Glutamatergic neuron (in vitro differentiated cells): ENCODE data around the gene SDR39U1. TPM values are rescaled to one million over a fixed set of nuclear protein-coding genes. Genes with fewer than 3 reads are reported as not detected.

Experiments
- DNase-seq: peaks from one replicate; pipeline ENCODE4 v3.0.0; 2022
- H3K27ac Mint-ChIP-seq: one replicate; pipeline ENCODE4 v1.8.0; 2020; ENCODE audit warnings: mild to moderate bottlenecking, mixed read lengths, inconsistent platforms; ENCODE audit not compliant: unreplicated experiment
- H3K27me3 Mint-ChIP-seq: one replicate; pipeline ENCODE4 v1.8.0; 2020; ENCODE audit warnings: mild to moderate bottlenecking, moderate library complexity, mixed read lengths, inconsistent platforms; ENCODE audit not compliant: unreplicated experiment
- H3K36me3 Mint-ChIP-seq: one replicate; pipeline ENCODE4 v1.8.0; 2020; ENCODE audit warnings: mild to moderate bottlenecking, mixed read lengths, inconsistent platforms; ENCODE audit not compliant: unreplicated experiment
- H3K4me1 Mint-ChIP-seq: one replicate; pipeline ENCODE4 v1.8.0; 2020; ENCODE audit warnings: mild to moderate bottlenecking, low read depth, mixed read lengths, inconsistent platforms; ENCODE audit not compliant: unreplicated experiment
- H3K4me3 Mint-ChIP-seq: one replicate; pipeline ENCODE4 v1.8.0; 2020; ENCODE audit warnings: mild to moderate bottlenecking, mixed read lengths, inconsistent platforms; ENCODE audit not compliant: unreplicated experiment
- H3K9me3 Mint-ChIP-seq: one replicate; pipeline ENCODE4 v1.8.0; 2020; ENCODE audit warnings: mild to moderate bottlenecking, moderate library complexity, mixed read lengths, inconsistent platforms; ENCODE audit not compliant: unreplicated experiment
- CTCF ChIP-seq: fragments of 200-600 bp; sonication (generic); IDR thresholded peaks from one replicate; pipeline ENCODE4 v1.5.0; 2021; ENCODE audit not compliant: partially characterized antibody, unreplicated experiment
- total RNA-seq: library from RNA; stranded (reverse); fragmentation: NEBNext Ultra II Directional; extraction: Animal tissue kit (Norgen Biotek cat#: 25700); gene quantifications from one replicate; pipeline ENCODE4 v1.2.1, GENCODE V29; 2021; ENCODE audit not compliant: unreplicated experiment

Gene SDR39U1
- total RNA-seq, 1 donor from 2014 or later, result 70.4 TPM

DNA sequence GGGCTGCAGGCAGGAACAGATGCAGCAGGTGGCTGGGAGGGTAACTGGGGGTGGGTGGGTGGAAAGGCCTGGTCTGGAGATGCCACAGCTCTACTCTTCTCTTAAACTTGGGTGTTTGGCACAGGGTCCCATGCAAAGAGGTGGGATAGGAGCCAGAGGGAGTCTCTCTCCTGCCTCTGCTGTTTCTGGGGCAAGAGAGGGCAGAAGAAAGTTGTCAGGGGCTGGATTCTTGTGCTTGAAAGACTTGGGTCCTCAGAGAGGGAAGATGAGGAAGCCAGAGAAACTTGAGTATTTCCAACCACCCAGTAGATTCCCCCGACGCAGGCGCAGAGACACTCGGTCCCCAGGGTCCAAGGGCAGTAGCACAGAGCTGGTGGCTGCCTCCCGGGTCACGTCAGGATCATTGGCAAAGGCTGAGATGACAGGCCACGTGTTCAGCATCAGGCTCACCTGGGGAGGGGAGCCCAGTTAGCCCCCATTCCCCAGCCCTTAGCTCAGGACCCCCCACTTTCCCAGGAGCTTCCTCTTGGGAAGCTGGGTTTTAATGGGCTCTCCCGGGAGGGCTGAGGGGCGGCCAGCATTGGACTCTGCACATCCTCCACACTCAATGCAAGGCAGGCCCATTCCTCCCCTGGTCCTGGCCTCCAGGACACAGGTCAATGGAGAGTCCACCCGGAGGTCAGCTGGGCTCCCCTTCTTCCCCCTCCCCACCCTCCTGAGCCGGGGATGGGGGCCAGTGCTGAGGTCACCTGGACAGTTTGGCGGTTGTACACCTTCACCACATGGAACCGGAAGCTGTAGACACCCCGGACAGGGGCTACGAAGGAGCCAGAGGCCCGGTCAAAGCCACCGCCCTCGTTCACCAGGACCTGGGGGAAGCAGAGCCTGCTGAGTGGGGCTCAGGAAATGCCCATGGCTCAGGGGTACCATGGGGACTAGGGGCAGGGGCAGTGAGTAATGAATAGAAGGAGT, 14.8 kb downstream of the SDR39U1 start:
- no peaks in the 10 kb centered on the region for H3K27me3 Mint-ChIP-seq
- TF ChIP-seq CTCF, result no peak
- no peak overlapping the region for H3K4me3 Mint-ChIP-seq
- no peak overlapping the region for H3K27ac Mint-ChIP-seq
- H3K9me3 Mint-ChIP-seq, result no peaks in the 10 kb centered on the region
- no peaks in the 10 kb centered on the region for H3K36me3 Mint-ChIP-seq
- H3K4me1 Mint-ChIP-seq, result no peaks in the 10 kb centered on the region
- DNase-seq, result no peak

DNA sequence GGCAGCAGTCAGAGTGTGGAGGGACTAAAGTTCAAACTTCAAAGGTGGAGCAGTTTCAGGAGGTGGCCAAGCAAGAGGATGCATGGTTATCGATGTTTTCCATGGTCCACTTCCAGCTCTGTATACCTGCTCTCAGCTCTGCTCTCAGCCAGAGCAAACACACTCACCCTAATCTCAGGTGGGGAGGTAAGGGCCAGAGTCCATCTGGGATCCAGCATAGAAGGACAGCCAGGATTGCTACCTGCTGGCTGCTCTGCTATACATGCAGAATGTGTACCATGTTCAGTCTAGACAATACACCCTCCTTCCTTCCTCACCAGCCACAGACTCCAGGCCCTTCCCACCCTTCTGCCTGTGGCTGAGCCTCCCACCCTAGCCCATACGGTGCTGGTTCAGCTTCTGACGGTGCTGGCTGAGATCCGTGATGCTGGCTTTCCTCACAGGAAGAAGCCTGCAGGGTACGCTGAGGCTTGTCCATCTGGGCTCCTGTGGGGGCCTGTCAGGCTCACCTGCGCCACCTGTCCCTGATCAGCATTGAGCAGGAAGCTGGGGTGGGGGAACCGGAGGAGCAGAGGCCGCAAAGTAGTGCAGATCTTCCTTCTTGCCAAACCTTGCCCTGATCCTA, 15.6 kb downstream of the SDR39U1 start:
- no peak for DNase-seq
- no peak overlapping the region for H3K27ac Mint-ChIP-seq
- no peaks in the 10 kb centered on the region for H3K36me3 Mint-ChIP-seq

GRCh38 chr14:24426150-24426911, 16.2 kb downstream of the SDR39U1 start:
- H3K27ac Mint-ChIP-seq, result no peak overlapping the region
- no peaks in the 10 kb centered on the region for H3K36me3 Mint-ChIP-seq
- H3K4me1 Mint-ChIP-seq, result no peaks in the 10 kb centered on the region
- H3K27me3 Mint-ChIP-seq, result no peaks in the 10 kb centered on the region
- no peak for TF ChIP-seq CTCF
- DNase-seq, result no peak
- H3K4me3 Mint-ChIP-seq, result no peak overlapping the region
- H3K9me3 Mint-ChIP-seq, result no peaks in the 10 kb centered on the region

More for the DNA sequence above, 15.6 kb downstream of the SDR39U1 start:
- no peak for TF ChIP-seq CTCF
- Mint-ChIP-seq H3K27me3 (no peaks in the 10 kb centered on the region), H3K4me1 (no peaks in the 10 kb centered on the region), H3K4me3 (no peak overlapping the region), H3K9me3 (no peaks in the 10 kb centered on the region)

GRCh38 chr14:24425704-24426103, 16.9 kb downstream of the SDR39U1 start:
- no peak overlapping the region for H3K4me3 Mint-ChIP-seq
- no peaks in the 10 kb centered on the region for H3K27me3 Mint-ChIP-seq
- no peaks in the 10 kb centered on the region for H3K4me1 Mint-ChIP-seq
- no peak overlapping the region for H3K27ac Mint-ChIP-seq
- no peaks in the 10 kb centered on the region for H3K9me3 Mint-ChIP-seq
- TF ChIP-seq CTCF, result no peak
- no peak for DNase-seq
- no peaks in the 10 kb centered on the region for H3K36me3 Mint-ChIP-seq
